T-helper 22 cell (primary cell): ENCODE data around the gene COL5A1.

ENCODE experiments used
- DNase-seq: peaks from one replicate; pipeline ENCODE4 v3.0.0-alpha.2; 2020; ENCODE audit warnings: low read depth

Gene COL5A1

GRCh38 chr9:134877541-134877940 is 235.9 kb downstream of the COL5A1 start:
- no peak for DNase-seq

GRCh38 chr9:134879664-134880483 is 238.3 kb downstream of the COL5A1 start:
- no peak for DNase-seq

GRCh38 chr9:134880484-134881312 is 239.1 kb downstream of the COL5A1 start, which contains the start of gene FCN2:
Gene FCN2, plus strand, starts transcription at chr9:134880810. Its CDS starts 12 bp downstream, at chr9:134880822.
- no peak for DNase-seq

- no peak for DNase-seq
Observed at GRCh38 chr9:134881313-134881670, 239.7 kb downstream of the COL5A1 start.

- DNase-seq: no peak
Observed at GRCh38 chr9:134882204-134882785, 240.7 kb downstream of the COL5A1 start.

- no peak for DNase-seq
Observed at GRCh38 chr9:134883040-134883782, 241.6 kb downstream of the COL5A1 start.

- no peak for DNase-seq
Observed at GRCh38 chr9:134884492-134884891, 242.9 kb downstream of the COL5A1 start.

- DNase-seq: no peak
Observed at GRCh38 chr9:134885001-134885678, 243.5 kb downstream of the COL5A1 start.

GRCh38 chr9:134885679-134886412 is 244.2 kb downstream of the COL5A1 start:
- DNase-seq: no peak

- no peak for DNase-seq
Observed at GRCh38 chr9:134886413-134886913, 244.9 kb downstream of the COL5A1 start.

- DNase-seq: no peak
Observed at GRCh38 chr9:134887219-134887618, 245.6 kb downstream of the COL5A1 start.

GRCh38 chr9:134887686-134888602 is 246.3 kb downstream of the COL5A1 start:
- DNase-seq: no peak

- no peak for DNase-seq
Observed at GRCh38 chr9:134888603-134889190, 247.1 kb downstream of the COL5A1 start.

GRCh38 chr9:134889386-134890154 is 248.0 kb downstream of the COL5A1 start:
- DNase-seq: no peak

GRCh38 chr9:134890155-134890495 is 248.5 kb downstream of the COL5A1 start:
- no peak for DNase-seq

- DNase-seq: no peak
Observed at GRCh38 chr9:134891053-134891452, 249.4 kb downstream of the COL5A1 start.

GRCh38 chr9:134891713-134892112 is 250.1 kb downstream of the COL5A1 start:
- no peak for DNase-seq

- no peak for DNase-seq
Observed at GRCh38 chr9:134892221-134892620, 250.6 kb downstream of the COL5A1 start.
